GM18867 (cell line): Measurements from ENCODE around the gene PLEKHS1.

Source experiments
- ATAC-seq: cut with Tn5 transposase; IDR thresholded peaks from one replicate; pipeline ENCODE4 v1.9.1; 2021; ENCODE audit warnings: mild to moderate bottlenecking, moderate library complexity; ENCODE audit not compliant: unreplicated experiment

Gene PLEKHS1

DNA sequence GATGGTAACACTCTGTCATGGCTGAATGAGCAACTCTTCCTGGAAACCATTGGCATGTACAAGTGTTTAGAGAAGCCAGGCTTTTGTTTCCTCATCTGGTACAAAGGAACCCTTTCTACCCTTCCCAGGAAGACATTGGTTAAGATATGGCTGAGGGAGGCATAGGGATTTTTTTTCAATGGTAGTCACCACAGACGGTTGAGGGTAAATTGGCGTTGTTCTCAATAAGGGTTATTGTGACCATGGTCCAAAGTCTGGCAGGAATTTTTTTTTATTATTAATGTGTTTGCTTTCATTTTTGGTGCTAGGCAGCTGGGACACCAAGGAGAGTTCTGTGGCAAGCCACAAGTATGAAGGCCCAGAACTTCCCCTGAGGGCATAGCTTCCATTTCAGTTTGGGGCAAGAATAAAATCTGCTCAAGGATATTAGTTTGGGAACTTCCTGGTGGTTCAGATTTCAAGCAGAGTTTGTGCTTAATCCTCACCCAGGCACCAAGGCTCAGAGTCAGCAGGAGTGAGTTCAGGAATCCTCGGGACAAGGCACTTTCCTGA lies at the start of gene PLEKHS1:
PLEKHS1 (plus strand) TSS at position 502 of the 552 bp plus-strand sequence. CDS start 3,596 bp downstream, outside the sequence.
- ATAC-seq: no peak

DNA sequence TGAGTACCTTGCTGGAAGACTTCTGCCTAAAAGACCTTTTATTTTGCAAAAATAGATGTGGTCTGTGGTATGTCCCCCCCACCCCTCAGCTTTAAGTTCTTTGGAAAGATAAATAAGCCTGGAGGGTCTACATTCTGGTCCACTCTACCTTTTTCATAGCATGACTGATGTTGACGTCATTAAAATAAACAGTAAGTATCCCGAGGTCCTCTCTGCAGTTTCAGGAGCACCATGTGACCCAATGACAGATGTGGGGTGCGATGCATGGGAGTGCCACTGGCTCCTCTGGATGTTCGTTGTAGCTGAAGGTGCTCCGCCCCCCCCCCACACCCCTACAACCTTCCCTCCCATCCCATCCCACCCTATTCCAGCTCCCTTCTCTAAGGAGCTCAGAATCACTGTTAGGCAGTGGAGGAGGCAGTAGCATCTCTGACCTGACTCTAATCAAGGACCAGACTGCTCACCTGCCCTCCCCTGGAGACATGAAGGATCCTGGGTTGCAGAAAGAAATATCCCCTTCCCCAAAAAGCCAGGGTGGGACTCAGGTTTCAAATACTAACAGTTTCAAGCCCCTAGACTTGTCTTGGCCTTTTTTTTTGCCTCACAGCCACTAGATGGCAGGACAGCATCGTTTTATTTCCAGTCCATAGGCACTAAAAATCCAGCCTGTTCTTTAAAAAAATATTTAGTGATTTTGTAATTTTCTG lies 46.7 kb upstream of the PLEKHS1 start:
- peak; percentile 43 for ATAC-seq

DNA sequence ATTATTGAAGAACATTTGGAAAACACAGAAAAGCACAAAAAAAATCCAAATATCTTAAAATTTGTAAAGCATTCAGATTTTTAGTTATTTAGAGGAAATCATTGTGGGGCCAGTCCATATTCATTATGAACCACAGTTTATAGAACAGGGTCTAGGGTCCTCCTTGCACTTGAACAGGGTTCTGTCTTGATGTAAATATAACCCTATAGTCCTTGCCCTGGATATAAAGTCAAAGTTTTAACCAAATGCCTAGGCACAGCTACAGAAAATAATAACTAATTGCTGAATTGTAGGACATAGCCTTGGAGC lies 46.2 kb upstream of the PLEKHS1 start:
- ATAC-seq: no peak

DNA sequence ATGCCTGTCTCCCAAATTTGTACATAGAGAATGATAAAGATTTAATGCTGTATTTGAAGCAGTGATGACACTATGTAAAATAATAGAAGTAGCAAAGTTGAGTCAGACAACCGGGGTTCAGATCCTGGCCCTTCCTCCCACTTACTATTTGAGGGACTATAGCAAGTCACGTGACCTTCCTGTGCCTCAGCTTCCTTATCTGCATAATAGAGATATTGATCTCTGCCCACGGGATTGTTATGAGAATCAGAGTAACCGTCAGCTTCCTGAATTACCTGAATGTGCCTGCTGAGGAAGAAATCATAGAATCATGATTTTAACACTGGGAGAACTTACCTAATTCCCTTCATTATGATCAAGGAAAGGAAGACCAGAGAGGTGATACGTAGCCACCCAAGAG lies 44.9 kb upstream of the PLEKHS1 start:
- ATAC-seq: no peak

GRCh38 chr10:113708640-113709039 lies 42.8 kb upstream of the PLEKHS1 start:
- no peak for ATAC-seq

- no peak for ATAC-seq
These were observed 42.2 kb upstream of the PLEKHS1 start for GRCh38 chr10:113709221-113709838.

DNA sequence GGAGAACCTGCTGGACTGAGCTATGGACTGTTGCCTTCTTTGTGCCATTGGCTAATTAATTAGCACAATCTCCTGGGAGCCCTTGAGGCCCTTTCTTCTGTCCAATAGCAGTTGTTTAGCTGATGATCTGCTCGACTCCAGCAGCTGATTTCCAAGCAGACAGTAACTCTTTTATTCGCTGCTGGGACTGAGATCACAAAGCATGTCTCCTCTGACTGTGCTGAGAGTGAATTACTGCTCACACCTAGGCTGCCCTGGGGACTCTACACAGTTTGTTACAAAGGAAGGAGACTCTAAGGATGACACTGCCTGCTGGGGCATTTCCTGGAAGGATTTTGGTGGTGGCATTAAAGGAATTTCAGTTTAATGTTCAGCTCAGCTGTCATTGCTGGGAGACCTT lies 40.3 kb upstream of the PLEKHS1 start:
- ATAC-seq: no peak

DNA sequence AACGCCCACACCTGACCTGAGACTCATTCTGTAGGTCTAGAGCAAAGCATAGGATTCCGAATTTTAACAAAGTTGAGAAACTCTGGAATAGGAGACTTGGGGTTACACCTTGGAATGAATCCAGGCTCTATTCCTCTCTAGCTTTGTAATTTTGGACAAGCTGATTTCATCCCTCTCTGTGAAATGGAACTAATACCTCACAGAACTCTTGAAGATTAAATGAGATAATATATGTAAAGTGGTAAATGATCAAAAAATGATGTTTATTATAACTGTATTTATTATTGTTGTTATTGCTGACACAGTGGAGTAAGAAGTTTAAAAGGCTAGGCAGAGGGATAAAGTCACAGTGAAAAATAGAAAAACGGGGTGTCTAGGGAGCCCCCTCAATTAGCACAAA lies 39.5 kb upstream of the PLEKHS1 start:
- ATAC-seq: no peak

DNA sequence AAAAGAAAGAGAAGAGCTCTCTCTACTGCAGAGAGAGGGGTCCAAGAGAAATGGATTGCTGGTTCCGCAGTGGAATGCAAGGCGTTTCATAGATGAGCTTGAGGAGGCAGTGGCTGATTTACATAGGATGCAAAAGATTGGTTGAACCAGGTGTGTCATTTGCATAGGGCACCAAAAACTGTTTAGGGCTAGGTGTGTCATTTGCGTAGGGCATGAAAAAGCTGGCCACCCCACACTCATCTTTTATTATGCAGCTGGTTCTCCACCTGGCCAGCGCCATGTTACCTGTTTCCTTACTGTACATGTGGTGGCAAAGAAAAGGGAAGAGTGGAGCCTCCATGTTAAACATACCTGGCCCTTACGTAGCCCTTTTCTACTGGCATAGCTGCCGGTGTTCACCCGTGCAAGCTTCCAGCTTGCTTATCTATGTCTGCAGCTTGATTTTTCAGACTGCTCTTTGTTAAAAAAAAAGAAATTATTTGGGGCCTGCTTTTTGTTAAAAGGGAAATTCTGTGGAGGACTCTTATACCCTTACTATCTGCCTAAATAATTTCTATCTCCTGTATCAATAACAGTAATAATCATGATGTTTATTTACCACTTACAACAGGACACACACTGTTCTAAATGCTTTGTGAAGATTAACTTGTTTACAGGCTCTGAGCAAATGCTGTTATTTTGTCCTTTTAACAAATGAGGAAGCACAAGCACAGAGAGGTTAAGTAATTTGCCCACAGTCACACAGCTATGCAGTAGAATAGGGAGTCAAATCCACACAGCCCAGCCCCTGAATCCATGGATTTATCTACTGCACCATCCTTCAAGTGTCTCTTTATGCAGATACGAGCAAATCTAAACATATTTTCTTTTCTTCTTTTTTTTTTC lies 38.5 kb upstream of the PLEKHS1 start:
- no peak for ATAC-seq

GRCh38 chr10:113713640-113713982 lies 37.9 kb upstream of the PLEKHS1 start:
- no peak for ATAC-seq

- ATAC-seq: no peak
These were observed 35.2 kb upstream of the PLEKHS1 start for GRCh38 chr10:113716109-113716910.

DNA sequence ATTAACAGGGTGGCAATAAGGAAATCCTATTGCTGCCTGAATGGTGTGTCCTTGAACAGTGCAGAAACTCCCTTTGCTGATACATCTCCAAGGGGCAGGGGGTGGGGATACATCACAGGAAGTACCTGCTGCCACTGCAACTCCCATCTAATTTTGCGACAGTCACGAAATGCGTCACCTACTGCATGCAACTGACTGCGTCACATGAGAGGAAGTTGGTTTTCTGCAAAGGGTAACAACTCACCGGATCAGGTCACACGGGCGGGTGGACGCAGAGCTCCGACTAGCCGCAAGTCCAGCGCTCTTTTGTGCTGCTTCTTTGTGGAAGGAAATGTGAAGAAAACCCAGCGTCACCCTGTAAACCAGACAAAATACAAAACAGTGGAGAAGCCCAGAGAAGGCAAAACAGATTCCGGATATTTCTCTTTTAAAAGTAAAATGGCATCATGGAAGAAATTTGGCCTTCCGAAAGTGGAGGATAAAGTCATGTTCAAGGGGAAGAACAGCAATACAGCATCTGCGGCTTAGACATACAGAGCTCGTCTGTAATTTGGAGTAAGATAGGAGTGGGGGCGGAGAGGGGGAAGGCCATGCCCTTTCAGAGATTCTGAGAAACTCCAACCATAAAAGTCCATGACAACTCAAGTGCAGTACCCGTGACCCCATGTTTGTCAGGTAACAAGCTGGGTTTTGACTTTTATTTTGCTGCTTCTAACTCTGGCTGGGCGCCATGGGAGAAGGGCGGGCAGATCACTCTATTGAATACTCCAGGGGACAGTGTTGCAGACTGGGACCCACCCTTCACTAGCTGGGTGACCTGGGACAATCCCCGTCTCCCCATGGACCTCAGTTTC lies 32.3 kb upstream of the PLEKHS1 start:
- no peak for ATAC-seq

GRCh38 chr10:113720386-113720785 lies 31.1 kb upstream of the PLEKHS1 start:
- ATAC-seq: no peak

DNA sequence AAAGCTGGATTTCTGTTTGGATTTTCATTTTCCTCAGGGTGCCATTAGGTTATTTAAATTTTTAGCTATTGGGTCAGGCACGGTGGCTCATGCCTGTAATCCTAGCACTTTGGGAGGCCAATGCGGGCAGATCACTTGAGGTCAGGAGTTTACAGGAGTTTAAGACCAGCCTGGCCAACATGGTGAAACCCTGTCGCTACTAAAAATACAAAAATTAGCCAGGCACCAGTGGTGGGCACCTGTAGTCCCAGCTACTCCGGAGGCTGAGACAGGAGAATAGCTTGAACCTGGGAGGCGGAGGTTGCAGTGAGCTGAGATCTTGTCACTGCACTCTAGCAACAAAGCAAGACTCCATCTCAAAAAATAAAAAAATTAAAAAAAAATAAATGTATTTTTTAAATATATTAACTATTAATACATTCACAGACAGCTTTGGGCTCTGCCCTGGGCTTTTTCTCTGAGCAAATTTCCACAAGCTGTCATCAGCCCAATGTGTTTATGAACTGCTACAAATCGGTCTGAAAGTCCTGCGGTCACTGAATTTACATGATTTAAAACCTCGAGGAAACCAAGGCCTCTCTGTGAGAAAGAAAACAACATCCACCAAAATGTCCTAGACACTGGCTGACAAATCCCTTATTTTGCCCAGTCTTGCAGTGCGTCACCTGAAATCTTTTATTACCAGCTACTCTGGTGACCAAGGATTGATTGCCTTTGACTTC lies 19.2 kb upstream of the PLEKHS1 start:
- ATAC-seq: no peak

DNA sequence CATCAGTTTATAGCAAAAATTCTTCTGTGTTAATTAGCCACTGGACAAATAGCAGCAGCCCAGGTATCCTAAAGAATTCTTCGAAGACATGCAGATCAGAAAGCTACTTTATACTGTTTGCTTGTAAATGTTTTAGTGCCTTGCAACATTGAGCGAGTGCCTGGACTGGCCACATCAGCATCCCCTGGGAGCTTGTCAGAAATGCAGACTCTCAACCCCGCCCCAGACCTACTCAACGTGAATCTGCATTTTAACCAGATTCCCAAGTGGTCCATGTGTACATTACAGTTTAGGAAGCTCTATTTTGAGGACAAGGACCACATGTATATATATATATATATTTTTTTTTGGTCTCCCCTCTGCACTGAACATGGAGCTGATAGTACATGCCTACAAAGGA lies 18.5 kb upstream of the PLEKHS1 start:
- ATAC-seq: no peak

DNA sequence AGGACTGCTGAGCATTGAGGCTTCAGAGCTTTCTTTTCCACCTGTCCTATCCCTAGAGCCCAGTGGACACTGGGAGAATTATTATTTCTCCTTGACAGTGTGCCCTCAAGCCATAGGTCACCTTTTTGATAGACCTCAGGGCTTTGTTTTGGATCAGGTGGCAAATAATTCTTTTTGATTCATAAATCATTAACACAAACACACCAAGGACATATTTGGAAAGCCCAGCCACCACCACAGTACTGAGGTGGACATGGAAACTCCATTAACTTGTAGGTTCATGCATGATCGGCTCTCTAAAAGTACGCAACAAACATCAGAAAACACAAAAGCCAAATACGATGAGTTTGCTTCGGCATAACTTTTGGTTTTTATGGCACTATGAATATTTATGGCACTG lies 17.8 kb upstream of the PLEKHS1 start:
- no peak for ATAC-seq

DNA sequence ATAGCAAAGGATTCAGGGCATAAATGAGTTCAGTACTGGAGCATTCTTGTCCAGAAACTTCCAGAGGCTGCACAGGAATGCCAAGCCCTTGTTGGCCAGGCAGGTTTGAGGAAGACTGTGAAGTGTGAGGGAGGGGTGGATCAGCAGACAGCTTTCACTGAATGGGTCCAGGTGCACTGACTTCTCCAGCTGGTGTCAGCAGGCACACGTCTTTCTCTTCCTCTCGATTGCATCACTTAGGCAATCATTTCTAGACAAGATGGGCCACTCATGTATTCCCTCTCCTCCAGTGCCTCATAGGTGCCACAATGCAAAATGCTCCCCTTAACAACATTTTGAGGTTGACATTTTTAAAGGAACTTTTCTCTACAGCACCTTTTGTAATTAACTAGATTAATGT lies 15.6 kb upstream of the PLEKHS1 start:
- no peak for ATAC-seq

DNA sequence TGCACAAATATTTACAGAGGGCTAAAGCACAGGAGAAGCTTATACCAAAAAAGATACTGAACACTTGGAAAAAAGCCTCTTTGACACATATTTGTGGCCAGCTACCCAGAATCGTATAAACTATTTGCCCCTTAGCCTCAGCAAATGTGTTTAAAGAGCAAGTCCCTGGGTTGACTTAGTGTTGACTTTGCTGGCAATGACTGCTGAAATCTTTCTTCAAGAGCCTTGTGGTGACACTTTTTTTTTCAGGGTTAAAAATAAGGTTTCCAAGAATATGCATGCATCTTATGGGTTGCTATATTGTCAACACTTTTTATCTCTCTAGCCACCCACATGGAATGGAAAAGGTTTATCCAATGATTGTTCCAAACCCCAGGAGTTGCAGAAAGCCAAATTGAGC lies 14.9 kb upstream of the PLEKHS1 start:
- no peak for ATAC-seq

- no peak for ATAC-seq
These were observed 12.5 kb upstream of the PLEKHS1 start for GRCh38 chr10:113739031-113739430.
